HL-60/S4 treated with phorbol 12-myristate 13-acetate at 8.2 ng/mL for 4 days and 3 days (cell line): ENCODE data around the gene C9orf85.
"Not testable (repeated sequence)": the region's sequence is repeated elsewhere in the genome, so short reads cannot be mapped to it uniquely, and the experiment has no call there.

Source experiments
- in situ Hi-C: fragments of 300-500 bp; cut with MboI; formaldehyde crosslinking; loops from 2 replicates; pipeline ENCODE4 v1.15.0; 2022; ENCODE audit warnings: low sequenced_read_pairs

Gene C9orf85

DNA sequence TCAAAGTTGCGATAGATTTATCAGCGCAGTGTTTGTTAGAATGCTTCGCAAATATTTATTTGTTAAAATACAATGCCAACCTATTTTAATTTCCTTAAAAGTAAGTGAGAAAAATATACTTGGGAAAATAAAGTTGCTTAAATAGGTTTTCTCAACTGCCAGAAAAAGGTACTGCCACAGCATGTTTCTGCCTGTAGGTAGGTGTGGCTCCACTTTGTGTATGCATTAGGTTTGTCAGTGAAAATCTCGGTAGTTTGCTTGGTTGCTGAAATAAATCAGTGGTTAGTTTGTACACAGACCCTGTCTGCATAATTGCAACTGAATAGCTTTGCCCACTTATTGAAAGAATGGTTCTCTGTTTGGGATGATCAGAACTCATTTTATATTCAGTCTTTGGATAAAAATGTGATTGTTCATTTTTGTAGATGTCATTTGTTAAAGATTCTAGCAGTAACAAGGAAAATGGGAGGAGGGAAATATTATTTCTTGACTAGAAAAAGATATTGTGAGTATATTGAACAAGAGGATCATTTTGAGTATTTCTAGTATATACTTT, 25.7 kb downstream of the C9orf85 start:
- in situ Hi-C loops, result no loop called here

DNA sequence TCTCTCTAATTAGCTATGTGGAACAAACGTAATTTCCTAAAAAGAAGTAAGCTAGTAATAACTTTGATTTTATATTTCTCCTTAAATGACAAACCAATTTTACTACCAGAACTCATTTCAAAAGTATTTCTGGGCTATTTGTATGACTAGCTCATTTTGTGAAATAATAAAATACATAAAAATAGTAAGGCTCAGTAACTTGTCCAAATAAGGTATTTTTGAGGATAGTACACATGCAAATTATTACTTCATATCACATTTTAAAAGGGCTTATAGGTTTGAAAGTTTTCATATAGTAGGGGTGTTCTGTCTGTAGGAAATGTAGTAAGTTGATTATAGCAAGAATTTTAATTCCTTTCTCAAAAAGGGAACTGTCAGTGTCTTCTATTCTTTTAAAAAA, 26.5 kb downstream of the C9orf85 start:
- in situ Hi-C loops, result no loop called here

DNA sequence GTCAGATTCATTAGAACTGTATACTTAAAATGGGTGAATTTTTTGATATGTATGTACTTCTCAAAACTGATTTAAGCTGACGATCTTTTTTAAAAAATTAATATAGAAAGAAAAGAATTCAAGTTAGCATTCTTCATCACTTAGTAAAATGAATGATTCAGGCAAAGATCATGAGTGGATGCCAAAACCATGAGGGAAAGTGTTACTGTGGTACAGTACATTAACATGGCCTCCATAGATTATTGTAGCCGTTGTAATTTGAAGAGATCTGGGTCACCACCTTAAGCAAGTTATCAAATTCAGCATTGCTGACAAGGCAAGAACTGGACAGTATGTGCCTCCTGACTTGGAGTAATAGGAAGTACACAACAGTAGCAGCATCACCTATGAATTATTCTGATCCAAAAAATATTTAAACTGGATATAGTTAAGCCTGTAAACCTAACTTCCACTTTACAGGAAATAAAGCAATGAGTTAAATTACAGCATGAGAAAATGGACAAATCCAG, 29.7 kb downstream of the C9orf85 start:
- in situ Hi-C loops, result no loop called here

- in situ Hi-C loops, result no loop called here
Observed at GRCh38 chr9:71941998-71942567, 30.6 kb downstream of the C9orf85 start.

- in situ Hi-C loops, result no loop called here
Observed at GRCh38 chr9:71944754-71945375, 33.4 kb downstream of the C9orf85 start.

GRCh38 chr9:71954652-71955051, 43.2 kb downstream of the C9orf85 start:
- in situ Hi-C loops, result not testable (repeated sequence)

GRCh38 chr9:71955300-71955915, 44.0 kb downstream of the C9orf85 start:
- in situ Hi-C loops, result no loop called here

DNA sequence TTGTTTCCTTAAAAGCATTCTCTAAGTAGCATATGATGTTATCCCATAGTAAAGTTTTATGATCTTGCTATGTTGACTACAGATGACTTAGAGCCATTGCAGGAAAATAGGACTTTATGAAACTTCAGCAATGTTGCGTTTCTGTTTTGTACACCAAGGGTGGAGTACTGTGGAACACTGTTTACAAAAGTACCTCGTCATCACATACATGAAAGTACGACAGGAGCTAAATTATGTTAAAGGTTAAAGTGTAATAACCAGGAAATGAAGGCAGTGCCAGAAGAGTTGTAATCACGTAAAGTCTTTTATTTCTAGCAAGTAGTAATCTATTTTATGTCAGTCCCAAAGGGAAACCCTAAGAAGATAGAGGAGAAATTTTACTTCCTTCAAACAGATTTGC, 50.9 kb downstream of the C9orf85 start:
- in situ Hi-C loops, result no loop called here

DNA sequence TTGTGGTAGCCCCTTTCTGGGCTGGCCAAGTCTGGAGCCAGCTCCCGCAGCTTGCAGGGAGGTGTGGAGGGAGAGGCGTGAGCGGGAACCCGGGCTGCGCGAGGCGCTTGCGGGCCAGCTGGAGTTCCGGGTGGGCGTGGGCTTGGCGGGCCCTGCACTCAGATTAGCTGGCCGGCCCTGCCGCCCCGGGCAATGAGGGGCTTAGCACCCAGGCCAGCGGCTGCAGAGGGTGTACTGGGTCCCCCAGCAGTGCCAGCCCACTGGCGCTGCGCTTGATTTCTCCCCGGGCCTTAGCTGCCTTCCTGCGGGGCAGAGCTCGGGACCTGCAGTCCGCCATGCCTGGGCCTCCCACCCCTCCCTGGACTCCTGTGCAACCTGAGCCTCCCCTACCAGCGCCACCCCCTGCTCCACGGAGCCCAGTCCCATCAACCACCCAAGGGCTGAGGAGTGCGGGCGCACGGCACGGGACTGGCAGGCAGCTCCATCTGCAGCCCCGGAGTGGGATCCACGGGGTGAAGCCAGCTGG, 52.1 kb downstream of the C9orf85 start:
- in situ Hi-C loops, result not testable (repeated sequence)

- in situ Hi-C loops, result no loop called here
Observed at GRCh38 chr9:71965403-71965802, 54.0 kb downstream of the C9orf85 start.

GRCh38 chr9:71966601-71967000, 55.2 kb downstream of the C9orf85 start:
- in situ Hi-C loops, result no loop called here

- in situ Hi-C loops, result no loop called here
Observed at GRCh38 chr9:71968541-71969090, 57.2 kb downstream of the C9orf85 start.

DNA sequence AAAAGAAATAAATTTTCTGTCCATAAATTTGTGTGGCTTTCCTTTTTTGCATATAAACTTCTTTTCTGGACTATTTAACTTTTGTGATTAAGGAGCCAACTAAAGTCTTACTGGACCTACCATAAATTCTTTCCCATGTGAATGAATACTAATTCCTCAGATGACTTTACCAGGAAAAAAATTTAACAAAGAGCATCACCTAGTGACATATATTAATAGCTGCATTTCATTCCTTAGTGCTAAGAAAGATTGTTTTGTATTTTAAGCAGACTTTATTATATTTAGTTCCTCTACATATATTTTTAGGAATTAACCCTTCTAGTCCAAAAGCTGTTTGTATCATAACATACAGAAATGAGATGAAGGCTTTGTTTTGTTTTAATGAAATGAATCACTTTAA, 64.4 kb downstream of the C9orf85 start:
- in situ Hi-C loops, result no loop called here

GRCh38 chr9:71977003-71977402, 65.6 kb downstream of the C9orf85 start:
- in situ Hi-C loops, result no loop called here

DNA sequence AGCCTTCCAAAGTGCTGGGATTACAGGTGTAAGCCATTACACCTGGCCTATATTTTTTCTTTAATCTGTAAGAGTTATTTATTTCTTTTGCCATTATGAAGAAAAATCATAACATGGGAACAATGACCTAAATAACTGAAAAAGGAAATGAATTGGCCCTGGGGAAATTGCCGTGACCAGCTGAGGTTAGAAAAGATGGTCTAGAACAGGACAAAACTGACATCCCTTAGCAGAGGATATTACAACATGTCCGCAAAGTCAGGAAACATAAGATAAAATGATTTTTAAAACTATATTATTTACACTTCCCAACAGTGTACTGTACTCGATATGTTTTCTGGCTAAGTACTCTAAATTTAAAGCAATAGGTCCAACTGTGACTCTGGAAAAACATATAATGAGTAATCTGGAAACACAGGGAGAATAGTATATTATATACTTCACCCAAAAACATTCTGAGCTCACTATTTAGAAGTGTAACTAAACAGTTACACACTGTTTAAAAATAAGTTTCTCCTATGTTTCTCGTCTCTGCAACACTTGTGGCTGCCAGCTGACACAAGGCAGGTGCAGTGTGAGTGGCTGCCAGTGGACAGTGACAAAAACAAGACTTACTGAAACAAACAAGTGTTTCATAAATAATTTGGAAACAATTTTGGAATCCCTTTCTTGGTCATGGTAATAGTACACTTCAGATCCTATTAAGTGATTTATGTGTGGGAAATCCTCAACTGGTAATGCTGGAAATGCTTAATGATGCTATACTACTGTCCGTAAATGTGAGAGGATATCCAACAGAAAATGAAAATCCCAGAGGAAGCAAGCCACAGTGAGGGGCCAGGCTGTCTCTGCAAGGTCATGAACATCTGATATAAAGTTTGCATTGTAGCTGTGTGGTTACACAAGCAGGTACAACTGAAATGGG, 69.1 kb downstream of the C9orf85 start:
- in situ Hi-C loops, result no loop called here

GRCh38 chr9:71981944-71982343, 70.5 kb downstream of the C9orf85 start:
- in situ Hi-C loops, result no loop called here

- in situ Hi-C loops, result no loop called here
Observed at GRCh38 chr9:71984403-71984802, 73.0 kb downstream of the C9orf85 start.

GRCh38 chr9:71984831-71985281, 73.4 kb downstream of the C9orf85 start:
- in situ Hi-C loops, result no loop called here

DNA sequence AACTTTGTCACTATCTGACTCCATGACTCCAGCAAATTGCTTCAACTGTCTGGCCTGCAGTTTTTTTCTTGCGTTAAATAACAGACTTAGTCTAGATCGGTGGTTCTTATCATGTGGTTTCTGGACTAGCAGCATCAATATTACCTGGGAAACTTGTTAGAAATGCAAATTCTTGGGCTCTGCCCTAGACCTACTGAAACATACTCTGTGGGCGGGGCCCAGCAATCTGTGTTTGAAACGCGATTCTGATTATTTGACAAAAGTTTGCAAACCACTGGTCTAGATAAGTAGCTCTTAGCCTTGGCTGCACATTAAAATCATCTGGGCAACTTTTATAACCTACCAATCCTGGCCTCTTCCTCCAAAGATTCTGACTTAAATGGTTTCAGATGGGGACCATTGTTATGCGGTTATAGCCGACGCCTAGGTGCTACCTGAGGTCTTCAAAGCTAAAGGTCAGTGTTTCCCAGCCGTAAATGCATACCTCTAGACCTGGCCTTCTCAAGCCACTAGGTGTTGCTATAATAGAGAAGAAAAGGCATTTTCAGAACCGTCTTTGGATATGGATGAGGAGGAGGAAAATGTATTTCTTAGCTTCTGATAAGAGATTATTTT, 74.0 kb downstream of the C9orf85 start:
- in situ Hi-C loops, result no loop called here

DNA sequence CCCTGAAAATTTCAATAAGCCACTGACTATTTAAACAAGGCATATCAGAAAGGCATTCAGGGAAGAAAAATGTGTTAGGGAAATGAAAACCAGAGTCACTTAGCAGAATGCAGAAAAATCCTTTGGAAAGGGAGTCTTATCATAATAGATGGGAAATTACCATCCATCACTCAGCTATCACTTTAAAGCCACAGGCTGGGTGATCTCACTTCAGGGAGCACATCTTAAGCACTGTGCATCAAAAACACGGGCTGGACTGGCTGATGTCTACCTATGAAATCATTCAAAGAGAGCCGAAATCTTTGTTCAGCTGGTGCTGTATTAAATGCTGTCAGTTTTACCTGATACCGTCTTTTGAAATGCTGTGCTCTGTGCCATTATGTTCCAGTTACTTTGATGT, 75.5 kb downstream of the C9orf85 start:
- in situ Hi-C loops, result no loop called here
